H1 (cell line): ENCODE results near the gene SIPA1L3.

Source experiments
- CEBPB ChIP-seq: IDR thresholded peaks from 2 replicates; pipeline ENCODE4 v1.6.1; 2012; ENCODE audit warnings: low read depth, low read length
- CTCF ChIP-seq, 3 experiments: IDR thresholded peaks; 1 replicate in 2 of 3; 2 replicates in 1 of 3; pipeline versions ENCODE4 v1.5.1 to v1.6.1; 2011; ENCODE audit warnings: low read length in 3 of 3, mild to moderate bottlenecking in 3 of 3, inconsistent platforms in 2 of 3, low read depth in 1 of 3, moderate library complexity in 1 of 3; ENCODE audit not compliant: insufficient read depth in 1 of 3; ENCODE audit errors: control extremely low read depth in 1 of 3
- EP300 ChIP-seq, 2 experiments: IDR thresholded peaks; 1 replicate in 1 of 2; 2 replicates in 1 of 2; pipeline ENCODE4 v1.6.1; 2011 to 2012; ENCODE audit warnings: low read depth in 2 of 2, low read length in 2 of 2, mild to moderate bottlenecking in 2 of 2, borderline replicate concordance in 1 of 2, inconsistent platforms in 1 of 2, moderate library complexity in 1 of 2
- FOSL1 ChIP-seq: IDR thresholded peaks from 2 replicates; pipeline ENCODE4 v1.6.1; 2011; ENCODE audit warnings: mild to moderate bottlenecking, low read depth, low read length, moderate library complexity; ENCODE audit not compliant: insufficient read depth
- KDM1A ChIP-seq: fragments of 200-600, 300-600 bp; sonication (generic); IDR thresholded peaks from 2 replicates; pipeline ENCODE4 v1.7.1; 2016; ENCODE audit warnings: mild to moderate bottlenecking, low read length, borderline replicate concordance
- KDM5A ChIP-seq: fragments of 200-600 bp; IDR thresholded peaks from 2 replicates; pipeline ENCODE4 v1.7.1; 2012; ENCODE audit warnings: mild to moderate bottlenecking, low read length, inconsistent platforms, mixed read lengths
- MAFK ChIP-seq: IDR thresholded peaks from 2 replicates; pipeline ENCODE4 v1.6.1; 2012; ENCODE audit warnings: low read depth, mild to moderate bottlenecking, improper control_type of control experiment, low read length
- POLR2AphosphoS5 ChIP-seq: IDR thresholded peaks from 2 replicates; pipeline ENCODE4 v1.6.1; 2011; ENCODE audit warnings: low read depth, low read length
- RNF2 ChIP-seq: fragments of 200-900, 300-1000 bp; sonication (generic); IDR thresholded peaks from 2 replicates; pipeline ENCODE4 v1.7.1; 2016; ENCODE audit warnings: borderline replicate concordance, low read depth, mild to moderate bottlenecking, antibody characterized with exemption, low read length; ENCODE audit not compliant: poor library complexity, severe bottlenecking; ENCODE audit errors: missing control alignments
- RXRA ChIP-seq: IDR thresholded peaks from 2 replicates; pipeline ENCODE4 v1.6.1; 2011; ENCODE audit warnings: low read depth, mild to moderate bottlenecking, low read length, moderate library complexity; ENCODE audit not compliant: insufficient read depth
- SP1 ChIP-seq: IDR thresholded peaks from 2 replicates; pipeline ENCODE4 v1.6.1; 2011; ENCODE audit warnings: low read depth, low read length
- SRF ChIP-seq: IDR thresholded peaks from 2 replicates; pipeline ENCODE4 v1.6.1; 2011; ENCODE audit warnings: mild to moderate bottlenecking, low read depth, low read length, moderate library complexity
- TAF7 ChIP-seq: optimal IDR thresholded peaks from 2 replicates; pipeline ENCODE3; 2011; ENCODE audit warnings: low read depth, mild to moderate bottlenecking, inconsistent platforms, low read length, moderate library complexity, borderline replicate concordance
- TF ChIP-seq, protein P1 (sequence below): IDR thresholded peaks from 2 replicates; pipeline ENCODE4 v1.6.1; 2012; ENCODE audit warnings: inconsistent platforms

- TF ChIP-seq CTCF (IDR thresholded peaks at IDR 0.05; ENCODE audit: control extremely low read depth in 1 of 3, insufficient read depth in 1 of 3, low read depth in 1 of 3, low read length in 3 of 3) (no peak), TAF7 (no peak), SRF (no peak), FOSL1 (no peak), POLR2AphosphoS5 (no peak), SP1 (no peak), RXRA (no peak), RNF2 (no peak), CEBPB (no peak), KDM1A (no peak), KDM5A (no peak), EP300 (IDR thresholded peaks at IDR 0.05; ENCODE audit: borderline replicate concordance in 1 of 2, low read depth in 2 of 2, low read length in 2 of 2) (no peak), MAFK (no peak)
- TF ChIP-seq, protein P1, sequence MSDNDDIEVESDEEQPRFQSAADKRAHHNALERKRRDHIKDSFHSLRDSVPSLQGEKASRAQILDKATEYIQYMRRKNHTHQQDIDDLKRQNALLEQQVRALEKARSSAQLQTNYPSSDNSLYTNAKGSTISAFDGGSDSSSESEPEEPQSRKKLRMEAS, result no peak
These were observed 232.1 kb downstream of the SIPA1L3 start for GRCh38 chr19:38139122-38139521.
